LNCAP (cell line): ENCODE results near the gene ARHGEF19.

ENCODE experiments used
- TF ChIP-seq, protein P1 (sequence below): fragments of 450-650 bp; IDR thresholded peaks from 2 replicates; pipeline ENCODE4 v1.5.1; 2017; ENCODE audit warnings: mild to moderate bottlenecking

Gene ARHGEF19

DNA sequence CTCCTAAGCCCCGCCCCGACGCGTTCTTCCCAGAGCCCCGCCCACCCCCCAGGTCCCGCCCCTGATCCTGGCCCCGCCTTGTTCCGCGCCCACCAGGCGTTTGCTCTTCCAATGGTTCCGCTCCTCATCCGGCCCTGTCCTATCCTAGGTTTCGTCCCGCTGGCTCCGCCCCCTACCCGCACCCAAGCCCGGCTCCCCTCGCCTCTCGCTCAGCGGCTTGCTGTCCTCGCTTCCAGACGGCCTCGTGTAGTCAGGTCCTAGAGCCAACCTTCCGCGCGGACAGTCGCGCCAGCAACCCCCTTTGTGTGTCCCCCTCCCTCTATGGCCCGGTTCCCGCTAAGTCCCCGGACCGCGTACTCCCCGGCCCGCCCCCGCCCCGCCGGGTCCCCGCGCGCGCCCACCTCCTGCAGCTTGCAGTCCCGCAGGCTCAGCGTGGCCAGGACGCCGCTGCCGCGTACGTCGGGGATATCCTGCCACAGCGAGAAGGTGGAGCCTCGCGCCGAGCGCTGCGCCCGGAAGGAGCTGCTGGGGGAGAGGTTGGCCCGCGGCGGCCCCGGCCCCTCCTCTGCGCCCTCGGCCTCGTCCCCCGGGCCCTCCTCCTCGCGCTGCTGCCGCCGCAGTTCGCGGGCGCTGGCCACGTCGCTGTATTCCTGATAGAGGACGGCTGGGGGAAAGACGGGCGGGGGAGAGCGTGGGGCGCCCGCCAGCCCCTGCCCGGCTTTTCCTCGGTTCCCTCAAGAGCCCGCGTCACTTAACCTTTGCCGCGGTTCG, 5.7 kb downstream of the ARHGEF19 start:
- TF ChIP-seq, protein P1, sequence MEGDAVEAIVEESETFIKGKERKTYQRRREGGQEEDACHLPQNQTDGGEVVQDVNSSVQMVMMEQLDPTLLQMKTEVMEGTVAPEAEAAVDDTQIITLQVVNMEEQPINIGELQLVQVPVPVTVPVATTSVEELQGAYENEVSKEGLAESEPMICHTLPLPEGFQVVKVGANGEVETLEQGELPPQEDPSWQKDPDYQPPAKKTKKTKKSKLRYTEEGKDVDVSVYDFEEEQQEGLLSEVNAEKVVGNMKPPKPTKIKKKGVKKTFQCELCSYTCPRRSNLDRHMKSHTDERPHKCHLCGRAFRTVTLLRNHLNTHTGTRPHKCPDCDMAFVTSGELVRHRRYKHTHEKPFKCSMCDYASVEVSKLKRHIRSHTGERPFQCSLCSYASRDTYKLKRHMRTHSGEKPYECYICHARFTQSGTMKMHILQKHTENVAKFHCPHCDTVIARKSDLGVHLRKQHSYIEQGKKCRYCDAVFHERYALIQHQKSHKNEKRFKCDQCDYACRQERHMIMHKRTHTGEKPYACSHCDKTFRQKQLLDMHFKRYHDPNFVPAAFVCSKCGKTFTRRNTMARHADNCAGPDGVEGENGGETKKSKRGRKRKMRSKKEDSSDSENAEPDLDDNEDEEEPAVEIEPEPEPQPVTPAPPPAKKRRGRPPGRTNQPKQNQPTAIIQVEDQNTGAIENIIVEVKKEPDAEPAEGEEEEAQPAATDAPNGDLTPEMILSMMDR = no peak

DNA sequence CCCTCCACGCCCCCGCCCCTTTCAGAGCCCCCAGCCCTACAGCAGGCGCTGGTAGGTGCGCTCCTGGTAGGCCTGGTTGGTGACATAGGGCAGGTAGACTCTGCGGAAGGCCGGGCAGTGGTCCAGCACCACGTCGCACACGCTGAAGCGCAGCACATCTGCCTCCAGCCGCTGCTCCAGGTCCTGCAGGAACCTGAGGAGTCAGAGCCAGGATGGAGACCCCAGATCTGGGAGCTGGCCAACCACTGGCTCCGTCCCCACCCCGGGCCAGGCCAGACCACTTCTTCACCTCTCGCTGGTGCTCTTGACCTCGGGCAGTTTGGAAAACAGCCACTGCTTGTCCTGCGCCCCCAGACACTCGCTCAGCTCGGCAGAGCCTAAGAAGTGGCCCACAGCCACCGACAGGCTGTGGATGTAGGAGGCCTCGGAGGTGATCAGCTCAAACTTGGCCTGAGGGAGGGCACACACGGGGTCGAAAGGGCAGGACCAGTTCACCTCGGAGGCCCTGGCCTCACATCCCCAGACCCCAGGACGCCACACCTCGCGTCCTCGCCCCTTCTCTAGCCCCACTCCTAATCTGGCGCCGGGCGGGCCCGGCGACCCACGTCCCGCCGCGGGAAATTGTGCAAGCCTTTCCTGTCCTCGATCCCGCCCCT, 6.4 kb downstream of the ARHGEF19 start:
- TF ChIP-seq, protein P1 = no peak

DNA sequence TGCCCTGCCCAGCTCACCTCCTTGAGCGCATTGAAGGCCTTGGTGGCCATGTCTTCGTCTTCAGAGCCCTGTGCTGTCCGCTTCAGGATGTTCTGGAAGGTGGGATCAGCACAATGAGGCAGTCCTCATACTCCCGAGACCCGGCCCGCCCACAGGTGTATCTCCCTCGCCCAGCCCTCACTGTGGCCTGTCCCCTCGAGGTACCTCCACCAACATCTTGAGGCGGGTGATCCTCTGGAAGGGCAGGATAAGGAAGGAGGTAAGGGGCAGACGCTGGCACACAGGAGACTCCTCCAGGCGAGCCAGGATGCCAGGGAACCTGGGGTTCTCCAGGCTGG, 7.1 kb downstream of the ARHGEF19 start:
- TF ChIP-seq, protein P1 = no peak

DNA sequence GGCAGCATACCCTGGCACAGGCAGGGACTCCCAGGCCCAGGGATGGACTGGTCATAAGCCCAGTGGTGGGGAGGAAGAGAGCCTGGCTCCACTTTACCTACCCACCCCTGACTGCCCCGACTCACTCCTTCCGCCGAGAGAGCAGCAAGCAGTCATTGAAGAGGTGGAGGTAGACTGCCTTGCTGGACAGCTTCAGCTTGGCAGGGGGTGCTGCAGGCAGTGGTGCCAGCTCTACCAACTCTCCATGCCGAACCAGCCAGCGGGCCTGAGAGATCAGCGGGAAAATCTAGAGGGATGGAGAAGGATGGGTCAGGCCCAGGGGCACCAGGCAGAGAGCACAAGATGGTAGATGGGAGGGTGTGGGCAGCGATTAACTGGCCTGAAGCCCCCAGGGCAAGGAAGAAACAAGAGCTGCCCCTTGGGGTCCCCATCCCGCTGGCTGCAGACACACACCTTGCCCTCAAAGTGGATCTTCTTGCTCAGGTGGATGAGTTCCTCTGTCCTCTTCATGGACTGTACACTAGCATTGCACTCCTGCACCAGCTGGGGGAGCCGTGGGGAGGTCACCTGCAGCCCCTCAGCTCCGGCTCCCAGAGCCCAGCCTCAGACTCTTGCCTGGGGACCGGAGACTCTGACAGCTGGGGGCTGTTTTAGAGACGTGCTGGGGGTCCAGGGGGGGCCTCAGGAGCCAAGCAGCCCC, 7.7 kb downstream of the ARHGEF19 start:
- TF ChIP-seq, protein P1 = peak; percentile 22; the same call in 1 of the 2 replicates

DNA sequence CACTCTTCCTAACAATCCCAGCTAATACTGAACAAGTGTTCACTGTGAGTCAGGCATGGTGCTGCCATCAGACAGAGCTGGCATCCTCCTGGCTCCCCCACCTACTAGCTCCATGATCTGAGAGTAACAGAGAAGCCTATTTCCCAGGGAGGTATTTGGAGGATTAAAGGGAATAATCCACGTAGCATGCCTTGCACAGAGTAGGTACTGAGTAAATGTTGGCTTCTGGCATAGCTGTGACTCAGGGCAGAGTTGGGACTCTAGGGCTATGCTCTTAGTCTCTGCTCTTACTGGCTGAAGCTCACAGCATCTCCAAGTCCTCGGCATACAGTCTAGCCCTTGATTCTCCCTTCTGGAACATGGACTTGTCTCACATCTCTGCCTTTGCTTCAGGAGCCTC, 8.2 kb downstream of the ARHGEF19 start:
- TF ChIP-seq, protein P1 = no peak

DNA sequence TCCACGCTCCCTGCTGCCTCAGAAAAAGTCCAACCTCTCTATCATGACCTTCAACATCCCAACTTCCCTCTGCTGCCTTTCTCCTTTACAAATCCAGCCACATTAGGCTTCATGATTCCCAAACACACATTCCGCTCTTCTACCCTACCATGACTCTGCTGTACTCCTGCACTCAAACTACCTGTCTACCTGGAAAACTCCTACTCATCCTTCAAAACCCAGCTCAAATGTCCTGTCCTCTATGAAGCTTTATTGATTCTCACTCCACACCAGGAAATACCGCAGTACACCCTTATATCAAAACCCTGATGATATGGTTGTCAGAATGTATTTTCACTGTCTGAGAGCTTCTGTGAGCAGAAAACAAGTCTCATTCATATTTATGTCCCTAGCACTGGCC, 8.9 kb downstream of the ARHGEF19 start:
- TF ChIP-seq, protein P1 = no peak

DNA sequence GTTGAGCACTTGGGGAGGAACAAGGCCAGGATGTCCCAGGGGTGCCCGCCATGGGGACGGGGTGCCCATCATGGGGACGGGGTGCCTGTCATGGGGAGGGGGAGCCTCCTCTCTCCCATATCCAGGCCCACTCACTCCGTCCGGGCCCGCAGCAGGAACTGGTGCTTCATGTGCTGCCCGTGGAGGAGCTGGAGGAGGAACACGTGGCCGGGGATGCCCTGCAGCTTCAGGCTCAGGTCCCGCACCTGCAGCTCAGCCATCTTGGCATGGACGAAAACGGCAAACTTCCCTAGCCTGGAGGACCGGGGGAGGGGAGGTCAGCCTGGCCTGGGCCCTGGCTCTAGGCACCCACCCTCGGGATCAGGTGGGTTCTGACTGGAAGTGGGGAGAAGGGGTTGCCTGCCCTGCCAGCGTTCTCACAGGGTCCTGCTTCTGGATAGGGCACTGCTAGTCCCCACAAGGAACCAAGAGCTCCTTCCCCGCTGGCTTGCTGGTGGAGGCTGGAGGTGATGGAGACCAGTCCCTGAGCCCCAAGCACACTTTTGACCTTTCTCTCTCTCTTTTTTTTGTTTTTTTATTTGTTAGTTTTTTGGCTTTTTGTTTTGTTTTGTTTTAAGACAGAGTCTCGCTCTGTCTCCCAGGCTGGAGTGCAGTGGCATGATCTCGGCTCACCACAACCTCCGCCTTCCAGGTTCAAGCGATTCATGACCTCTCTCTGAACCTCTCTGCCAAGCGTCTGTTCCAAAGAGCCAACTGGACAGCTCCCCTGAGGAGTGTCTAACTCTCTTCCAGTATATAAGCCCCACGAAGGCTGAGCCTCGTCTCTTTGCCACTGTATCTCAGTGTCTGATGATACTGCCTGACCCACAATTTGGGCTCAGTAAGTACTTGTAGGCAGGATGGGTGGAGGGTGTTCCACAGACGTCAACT, 9.9 kb downstream of the ARHGEF19 start:
- TF ChIP-seq, protein P1 = no peak
